Tibial nerve (tissue), 4 donors: Measurements from ENCODE around the gene PRSS3. TPM values are rescaled to one million over a fixed set of nuclear protein-coding genes. Genes with fewer than 3 reads are reported as not detected.
"Not testable (repeated sequence)": the region's sequence is repeated elsewhere in the genome, so short reads cannot be mapped to it uniquely, and the experiment has no call there.

Source experiments
- DNase-seq, 2 donors: peaks; one replicate each; pipeline ENCODE4 v3.0.0-alpha.2; 2019; ENCODE audit warnings: low spot score in 2 of 2
- H3K27ac ChIP-seq, 4 donors: fragments of 200-600 bp; sonication (generic) in 3 of 4; one replicate each; pipeline ENCODE4 v1.5.1; 2017 to 2019; ENCODE audit warnings: mild to moderate bottlenecking in 1 of 4
- H3K27me3 ChIP-seq, 2 donors: fragments of 200-600 bp; sonication (generic) in 1 of 2; one replicate each; pipeline versions ENCODE4 v1.5.1 to v1.6.0; 2017 to 2019
- H3K36me3 ChIP-seq, 3 donors: fragments of 200-600 bp; sonication (generic); one replicate each; pipeline ENCODE4 v1.5.1; 2018 to 2019
- H3K4me1 ChIP-seq, 4 donors: fragments of 200-600 bp; sonication (generic) in 3 of 4; one replicate each; pipeline ENCODE4 v1.5.1; 2017 to 2019
- H3K4me3 ChIP-seq, 4 donors: fragments of 200-600 bp; sonication (generic) in 3 of 4; one replicate each; pipeline ENCODE4 v1.5.1; 2017 to 2019; ENCODE audit warnings: mild to moderate bottlenecking in 1 of 4, moderate library complexity in 1 of 4
- H3K9me3 ChIP-seq, 4 donors: fragments of 200-600 bp; sonication (generic) in 3 of 4; one replicate each; pipeline ENCODE4 v1.5.1; 2017 to 2019
- EP300 ChIP-seq, 2 donors: sonication (generic); formaldehyde crosslinking; IDR thresholded peaks; one replicate each; pipeline ENCODE4 v1.6.1; 2017; ENCODE audit warnings: antibody characterized with exemption in 2 of 2, mild to moderate bottlenecking in 1 of 2
- POLR2A ChIP-seq, 2 donors: fragments of 450-650 bp; IDR thresholded peaks; one replicate each; pipeline ENCODE4 v1.6.1; 2017; ENCODE audit warnings: antibody characterized with exemption in 2 of 2, mild to moderate bottlenecking in 2 of 2, moderate library complexity in 2 of 2
- WGBS, 2 donors: methylation state at CpG; one replicate each; pipeline ENCODE4 v1.1.5; 2018; 5-methylcytosine and 5-hydroxymethylcytosine counted together
- small RNA-seq: library from RNA; depleted of rRNA; stranded (forward); fragments of <200 nt; gene quantifications from one replicate; pipeline ENCODE3, GENCODE V24; 2016
- total RNA-seq, 4 donors: library from RNA; depleted of rRNA; stranded (reverse); fragments of >200 nt; gene quantifications; one replicate each; pipeline ENCODE4 v1.1.0, GENCODE V29; 2016
- TF ChIP-seq, protein P1 (sequence below), 5 experiments: fragments of 200-600 bp in 3 of 5; fragments of 450-650 bp in 2 of 5; sonication (generic) in 3 of 5; IDR thresholded peaks; one replicate each; pipeline ENCODE4 v1.5.1; 2016 to 2019; ENCODE audit warnings: antibody characterized with exemption in 5 of 5, mild to moderate bottlenecking in 3 of 5, moderate library complexity in 2 of 5

The PRSS3 gene
- total RNA-seq, 4 donors from 2014 or later: not detected

DNA sequence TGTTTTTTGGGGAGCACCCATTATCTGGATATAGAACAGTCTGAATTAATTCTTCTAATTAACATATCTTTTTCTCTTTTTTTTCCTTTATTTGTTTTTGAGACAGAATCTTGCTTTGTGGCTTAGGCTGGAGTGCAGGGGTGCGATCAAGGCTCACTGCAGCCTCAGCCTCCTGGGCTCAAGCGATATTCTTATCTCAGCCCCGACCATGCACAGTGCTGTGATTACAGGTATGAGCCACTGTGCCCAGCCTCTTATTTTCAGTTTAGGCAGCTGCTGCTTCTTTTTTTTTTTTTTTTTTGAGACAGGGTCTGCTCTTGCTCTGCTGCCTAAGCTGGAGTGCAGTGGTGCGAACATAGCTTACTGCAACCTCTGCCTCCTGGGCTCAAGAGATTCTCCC, 41.8 kb downstream of the PRSS3 start:
- no peaks in the 10 kb centered on the region for H3K9me3 ChIP-seq
- peak overlapping the region in 2 of 4 donors; percentile 68 to 84 for H3K27ac ChIP-seq
- no peaks in the 10 kb centered on the region for H3K36me3 ChIP-seq
- H3K27me3 ChIP-seq: no peaks in the 10 kb centered on the region
- H3K4me1 ChIP-seq: peaks cover 0 to 83% (median 30%) of the 10 kb centered on the region in 4 donors
- TF ChIP-seq EP300 (IDR thresholded peaks at IDR 0.05) (no peak), POLR2A (IDR thresholded peaks at IDR 0.05) (no peak)
- TF ChIP-seq, protein P1, sequence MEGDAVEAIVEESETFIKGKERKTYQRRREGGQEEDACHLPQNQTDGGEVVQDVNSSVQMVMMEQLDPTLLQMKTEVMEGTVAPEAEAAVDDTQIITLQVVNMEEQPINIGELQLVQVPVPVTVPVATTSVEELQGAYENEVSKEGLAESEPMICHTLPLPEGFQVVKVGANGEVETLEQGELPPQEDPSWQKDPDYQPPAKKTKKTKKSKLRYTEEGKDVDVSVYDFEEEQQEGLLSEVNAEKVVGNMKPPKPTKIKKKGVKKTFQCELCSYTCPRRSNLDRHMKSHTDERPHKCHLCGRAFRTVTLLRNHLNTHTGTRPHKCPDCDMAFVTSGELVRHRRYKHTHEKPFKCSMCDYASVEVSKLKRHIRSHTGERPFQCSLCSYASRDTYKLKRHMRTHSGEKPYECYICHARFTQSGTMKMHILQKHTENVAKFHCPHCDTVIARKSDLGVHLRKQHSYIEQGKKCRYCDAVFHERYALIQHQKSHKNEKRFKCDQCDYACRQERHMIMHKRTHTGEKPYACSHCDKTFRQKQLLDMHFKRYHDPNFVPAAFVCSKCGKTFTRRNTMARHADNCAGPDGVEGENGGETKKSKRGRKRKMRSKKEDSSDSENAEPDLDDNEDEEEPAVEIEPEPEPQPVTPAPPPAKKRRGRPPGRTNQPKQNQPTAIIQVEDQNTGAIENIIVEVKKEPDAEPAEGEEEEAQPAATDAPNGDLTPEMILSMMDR (IDR thresholded peaks at IDR 0.05): no peak
- WGBS, 2 donors: 91 to 92% methylated on average over 4 of the region's 4 CpGs
- DNase-seq: no peak
- H3K4me3 ChIP-seq: no peak overlapping the region

DNA sequence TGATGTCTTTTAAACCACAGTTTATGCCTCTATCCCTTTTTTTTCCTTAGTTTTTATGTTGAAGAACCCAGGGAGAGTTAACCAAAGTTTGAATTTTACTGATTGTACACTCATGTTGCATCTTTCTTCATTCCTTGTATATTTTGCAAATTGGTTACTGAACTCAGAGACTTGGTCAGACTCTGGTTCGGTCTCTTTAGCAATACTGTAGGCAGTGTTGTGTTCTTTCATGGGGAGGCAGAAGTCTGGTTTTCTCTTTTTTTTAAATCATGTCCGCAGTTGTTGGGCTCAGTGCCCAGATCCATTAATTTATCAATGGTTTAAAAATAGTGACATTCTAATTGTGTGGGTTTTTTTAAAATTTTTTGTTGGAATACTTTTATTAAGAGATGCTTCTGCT, 45.0 kb downstream of the PRSS3 start:
- 11 to 12% methylated on average over 2 of the region's 2 CpGs for WGBS, 2 donors
- no peak for DNase-seq
- no peak overlapping the region for H3K4me3 ChIP-seq
- H3K9me3 ChIP-seq: no peaks in the 10 kb centered on the region
- TF ChIP-seq, protein P1 (IDR thresholded peaks at IDR 0.05): no peak
- TF ChIP-seq POLR2A (IDR thresholded peaks at IDR 0.05): no peak
- no peak for TF ChIP-seq EP300 (IDR thresholded peaks at IDR 0.05)
- peaks cover 0 to 80% (median 33%) of the 10 kb centered on the region in 4 donors for H3K4me1 ChIP-seq
- no peaks in the 10 kb centered on the region for H3K27me3 ChIP-seq
- H3K27ac ChIP-seq: peak overlapping the region in 1 of 4 donors; percentile 11
- H3K36me3 ChIP-seq: no peaks in the 10 kb centered on the region

- TF ChIP-seq POLR2A (IDR thresholded peaks at IDR 0.05) (no peak), EP300 (IDR thresholded peaks at IDR 0.05) (no peak)
- TF ChIP-seq, protein P1 (IDR thresholded peaks at IDR 0.05): no peak
- no peak for DNase-seq
- Histone ChIP-seq H3K4me3 (no peak overlapping the region), H3K9me3 (no peaks in the 10 kb centered on the region), H3K4me1 (peaks cover 0 to 69% (median 17%) of the 10 kb centered on the region in 4 donors), H3K27me3 (no peaks in the 10 kb centered on the region), H3K27ac (peak overlapping the region in 1 of 4 donors; percentile 4), H3K36me3 (no peaks in the 10 kb centered on the region)
- whole genome bisulfite sequencing, 2 donors: 86 to 87% methylated on average over 5 of the region's 5 CpGs
Measured at GRCh38 chr9:33843312-33843961, 48.1 kb downstream of the PRSS3 start.

- no peaks in the 10 kb centered on the region for H3K9me3 ChIP-seq
- peaks cover 0 to 57% (median 12%) of the 10 kb centered on the region in 4 donors for H3K4me1 ChIP-seq
- TF ChIP-seq, protein P1 (IDR thresholded peaks at IDR 0.05): no peak
- TF ChIP-seq EP300 (IDR thresholded peaks at IDR 0.05): no peak
- TF ChIP-seq POLR2A (IDR thresholded peaks at IDR 0.05): no peak
- no peak for DNase-seq
- H3K27ac ChIP-seq: no peak overlapping the region
- 75 to 76% methylated on average over 4 of the region's 4 CpGs for WGBS, 2 donors
- no peak overlapping the region for H3K4me3 ChIP-seq
- H3K27me3 ChIP-seq: no peaks in the 10 kb centered on the region
- no peaks in the 10 kb centered on the region for H3K36me3 ChIP-seq
Measured at GRCh38 chr9:33846231-33846630, 50.9 kb downstream of the PRSS3 start.

DNA sequence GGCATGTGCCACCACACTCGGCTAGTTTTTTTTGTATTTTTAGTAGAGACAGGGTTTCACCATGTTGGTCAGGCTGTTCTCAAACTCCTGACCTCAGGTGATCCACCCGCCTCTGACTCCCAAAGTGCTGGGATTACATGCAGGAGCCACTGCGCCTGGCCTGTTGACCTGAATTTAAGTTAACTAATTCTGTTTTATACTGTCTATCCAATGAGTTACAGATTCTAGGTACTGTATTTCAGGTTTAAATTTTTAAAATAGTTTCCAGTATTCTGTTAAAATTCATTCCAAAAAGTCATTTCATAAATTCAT, 52.5 kb downstream of the PRSS3 start:
- peaks cover 0 to 57% (median 24%) of the 10 kb centered on the region in 4 donors for H3K4me1 ChIP-seq
- not testable (repeated sequence) for H3K4me3 ChIP-seq, H3K9me3 ChIP-seq, H3K27ac ChIP-seq, DNase-seq, H3K36me3 ChIP-seq, H3K27me3 ChIP-seq
- 93 to 95% methylated on average over 3 of the region's 3 CpGs for WGBS, 2 donors

Small RNA genes within 50 kb of the gene (small RNA-seq; reads per million reads assigned to genes)
- not detected for gene RF00019

Other genes starting within 250 kb of the PRSS3 start
- gene UBE2R2, start 21.6 kb downstream of the PRSS3 start, total RNA-seq: 10 to 100 TPM; 23.2 to 28.4 (median 25.9) TPM